Fibroblast of lung (primary cell): ENCODE results near the gene HOXC11. TPM values are rescaled to one million over a fixed set of nuclear protein-coding genes. Genes with fewer than 3 reads are reported as not detected.

Source experiments
- DNase-seq, 2 donors: peaks; one replicate each; pipeline versions ENCODE4 v3.0.0 to v3.0.0-alpha.2; 2010; ENCODE audit warnings: low read depth in 2 of 2
- H2AFZ ChIP-seq: 2 replicates; pipeline ENCODE4 v1.5.1; 2012; ENCODE audit warnings: low read length, control low read depth, inconsistent platforms
- H3K27ac ChIP-seq: 2 replicates; pipeline ENCODE4 v1.5.1; 2011; ENCODE audit warnings: low read length, control low read depth; ENCODE audit not compliant: insufficient read depth
- H3K27me3 ChIP-seq: 2 replicates; pipeline ENCODE4 v1.5.1; 2011; ENCODE audit warnings: mild to moderate bottlenecking, low read length; ENCODE audit not compliant: control insufficient read depth, insufficient read depth
- H3K36me3 ChIP-seq: 2 replicates; pipeline ENCODE4 v1.5.1; 2011; ENCODE audit warnings: low read length; ENCODE audit not compliant: control insufficient read depth, insufficient read depth
- H3K4me1 ChIP-seq: 2 replicates; pipeline ENCODE4 v1.5.1; 2011; ENCODE audit warnings: low read length; ENCODE audit not compliant: control insufficient read depth, insufficient read depth; ENCODE audit errors: extremely low read depth
- H3K4me2 ChIP-seq: 2 replicates; pipeline ENCODE4 v1.5.1; 2011; ENCODE audit warnings: low read length, control low read depth; ENCODE audit not compliant: insufficient read depth; ENCODE audit errors: extremely low read depth
- H3K4me3 ChIP-seq, 4 experiments: fragments of 200-600 bp in 1 of 4; sonication (generic) in 1 of 4; replicated peaks in 1 of 4; 2 replicates each; pipeline ENCODE4 v1.5.1; 2011 to 2016; ENCODE audit warnings: low read length in 4 of 4, low read depth in 3 of 4, mild to moderate bottlenecking in 3 of 4, control low read depth in 2 of 4, inconsistent platforms in 1 of 4, mixed read lengths in 1 of 4; ENCODE audit not compliant: insufficient read depth in 1 of 4; ENCODE audit errors: control extremely low read depth in 1 of 4
- H3K79me2 ChIP-seq: 2 replicates; pipeline ENCODE4 v1.5.1; 2012; ENCODE audit warnings: mild to moderate bottlenecking, low read length, inconsistent platforms; ENCODE audit not compliant: control insufficient read depth, insufficient read depth
- H3K9ac ChIP-seq: 2 replicates; pipeline ENCODE4 v1.5.1; 2011; ENCODE audit warnings: mild to moderate bottlenecking, low read length, control low read depth; ENCODE audit not compliant: insufficient read depth
- H3K9me3 ChIP-seq: 2 replicates; pipeline ENCODE4 v1.5.1; 2012; ENCODE audit warnings: low read depth, low read length; ENCODE audit not compliant: control insufficient read depth, insufficient read depth
- H4K20me1 ChIP-seq: 2 replicates; pipeline ENCODE4 v1.5.1; 2011; ENCODE audit warnings: low read length; ENCODE audit not compliant: control insufficient read depth, insufficient read depth; ENCODE audit errors: extremely low read depth
- EZH2 ChIP-seq: IDR thresholded peaks from 2 replicates; pipeline ENCODE4 v1.5.1; 2012; ENCODE audit warnings: low read length, control low read depth, mild to moderate bottlenecking; ENCODE audit errors: missing control alignments
- polyA plus RNA-seq, 2 donors: library from polyadenylated mRNA; depleted of rRNA in 1 of 2; stranded (reverse) in 1 of 2; unstranded in 1 of 2; fragments of >200 nt; gene quantifications; 2 replicates each; pipeline ENCODE4 v1.2.1, GENCODE V29; 2011 to 2012; ENCODE audit warnings: missing spikeins in 1 of 2
- total RNA-seq: library from RNA; depleted of rRNA; stranded (reverse); fragments of >200 nt; gene quantifications from 2 replicates; pipeline ENCODE4 v1.2.1, GENCODE V29; 2014
- TF ChIP-seq, protein P1 (sequence below), 2 donors: IDR thresholded peaks in 1 of 2; conservative IDR thresholded peaks in 1 of 2; 1 replicate in 1 of 2; 2 replicates in 1 of 2; pipeline ENCODE4 v1.5.1; 2011 to 2012; ENCODE audit warnings: low read length in 2 of 2, control low read depth in 1 of 2, inconsistent platforms in 1 of 2, low read depth in 1 of 2, mild to moderate bottlenecking in 1 of 2

The HOXC11 gene
- total and polyA plus RNA-seq, 2 donors (not counting 1 experiment from before 2014, with no cell fraction given), result not detected

DNA sequence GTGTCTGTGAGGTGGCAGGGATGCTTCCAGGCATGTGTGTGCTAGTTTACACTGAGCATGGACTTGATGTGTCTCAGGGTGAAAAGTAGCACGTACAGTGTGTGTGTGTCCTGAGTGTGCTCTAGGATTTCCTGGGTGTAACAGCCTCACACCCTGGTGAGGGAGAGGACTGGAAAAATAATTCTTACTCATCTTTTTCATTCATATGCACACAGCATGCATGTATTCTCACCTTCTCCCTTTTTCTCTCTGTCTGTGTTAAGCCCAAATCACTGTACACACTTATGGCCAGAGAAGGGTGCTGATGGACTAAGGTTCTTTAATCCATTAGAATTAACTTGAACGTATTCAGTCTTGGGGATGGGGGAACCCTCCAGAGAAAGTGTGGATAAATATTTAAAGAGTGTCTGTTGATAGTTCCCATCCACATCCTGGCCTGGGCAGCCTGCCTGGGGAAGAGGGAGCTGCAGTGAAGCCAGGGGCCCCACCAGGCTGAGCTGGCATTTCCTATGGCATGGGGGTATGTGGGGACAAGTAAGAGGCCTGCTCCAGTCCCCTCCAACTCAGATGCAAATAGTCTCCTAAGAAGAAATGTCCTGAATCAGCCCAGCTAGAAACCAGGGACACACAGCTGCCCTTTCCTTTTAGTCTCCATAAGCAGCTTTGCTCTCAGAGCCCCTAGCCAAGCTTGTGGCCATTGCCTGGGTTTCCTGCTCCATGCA lies 34.8 kb downstream of the HOXC11 start:
- H3K4me2 ChIP-seq, result no peak overlapping the region
- H3K79me2 ChIP-seq, result no peaks in the 10 kb centered on the region
- H3K9me3 ChIP-seq, result no peaks in the 10 kb centered on the region
- H3K4me3 ChIP-seq, result no peak overlapping the region
- H3K27ac ChIP-seq, result no peak overlapping the region
- H3K4me1 ChIP-seq, result no peaks in the 10 kb centered on the region
- H4K20me1 ChIP-seq, result no peaks in the 10 kb centered on the region
- H3K9ac ChIP-seq, result no peak overlapping the region
- DNase-seq, result no peak
- no peak overlapping the region for H2AFZ ChIP-seq
- no peak for TF ChIP-seq EZH2
- TF ChIP-seq, protein P1, sequence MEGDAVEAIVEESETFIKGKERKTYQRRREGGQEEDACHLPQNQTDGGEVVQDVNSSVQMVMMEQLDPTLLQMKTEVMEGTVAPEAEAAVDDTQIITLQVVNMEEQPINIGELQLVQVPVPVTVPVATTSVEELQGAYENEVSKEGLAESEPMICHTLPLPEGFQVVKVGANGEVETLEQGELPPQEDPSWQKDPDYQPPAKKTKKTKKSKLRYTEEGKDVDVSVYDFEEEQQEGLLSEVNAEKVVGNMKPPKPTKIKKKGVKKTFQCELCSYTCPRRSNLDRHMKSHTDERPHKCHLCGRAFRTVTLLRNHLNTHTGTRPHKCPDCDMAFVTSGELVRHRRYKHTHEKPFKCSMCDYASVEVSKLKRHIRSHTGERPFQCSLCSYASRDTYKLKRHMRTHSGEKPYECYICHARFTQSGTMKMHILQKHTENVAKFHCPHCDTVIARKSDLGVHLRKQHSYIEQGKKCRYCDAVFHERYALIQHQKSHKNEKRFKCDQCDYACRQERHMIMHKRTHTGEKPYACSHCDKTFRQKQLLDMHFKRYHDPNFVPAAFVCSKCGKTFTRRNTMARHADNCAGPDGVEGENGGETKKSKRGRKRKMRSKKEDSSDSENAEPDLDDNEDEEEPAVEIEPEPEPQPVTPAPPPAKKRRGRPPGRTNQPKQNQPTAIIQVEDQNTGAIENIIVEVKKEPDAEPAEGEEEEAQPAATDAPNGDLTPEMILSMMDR (conservative IDR thresholded peaks at IDR 0.05 in 1 of 2, IDR thresholded peaks at IDR 0.05 in 1 of 2; ENCODE audit: low read depth in 1 of 2, low read length in 2 of 2), result no peak
- peaks cover 71% of the 10 kb centered on the region for H3K27me3 ChIP-seq
- no peaks in the 10 kb centered on the region for H3K36me3 ChIP-seq

DNA sequence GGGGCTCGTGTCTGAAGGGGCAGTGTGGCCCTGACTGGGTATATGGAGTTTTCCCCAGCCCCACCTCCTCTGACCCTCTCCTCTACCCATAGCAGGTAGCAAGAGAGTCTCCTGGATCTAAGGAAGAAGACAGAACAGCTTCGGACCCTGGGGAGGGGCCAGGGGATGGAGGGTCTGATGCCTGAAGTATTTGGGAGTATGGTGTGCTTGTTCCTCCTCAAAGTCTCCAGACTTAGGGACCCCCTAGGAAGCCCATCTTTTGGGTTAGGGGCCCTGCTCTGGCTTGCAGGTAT lies 35.3 kb downstream of the HOXC11 start:
- Histone ChIP-seq H3K27me3 (peaks cover 72% of the 10 kb centered on the region), H3K4me1 (no peaks in the 10 kb centered on the region), H3K27ac (no peak overlapping the region), H3K9ac (no peak overlapping the region), H4K20me1 (no peaks in the 10 kb centered on the region), H3K36me3 (no peaks in the 10 kb centered on the region), H3K4me2 (no peak overlapping the region), H3K4me3 (no peak overlapping the region), H3K79me2 (no peaks in the 10 kb centered on the region), H3K9me3 (no peaks in the 10 kb centered on the region), H2AFZ (no peak overlapping the region)
- DNase-seq, result no peak
- TF ChIP-seq, protein P1 (conservative IDR thresholded peaks at IDR 0.05 in 1 of 2, IDR thresholded peaks at IDR 0.05 in 1 of 2; ENCODE audit: low read depth in 1 of 2, low read length in 2 of 2), result no peak
- peak; percentile 76 for TF ChIP-seq EZH2

DNA sequence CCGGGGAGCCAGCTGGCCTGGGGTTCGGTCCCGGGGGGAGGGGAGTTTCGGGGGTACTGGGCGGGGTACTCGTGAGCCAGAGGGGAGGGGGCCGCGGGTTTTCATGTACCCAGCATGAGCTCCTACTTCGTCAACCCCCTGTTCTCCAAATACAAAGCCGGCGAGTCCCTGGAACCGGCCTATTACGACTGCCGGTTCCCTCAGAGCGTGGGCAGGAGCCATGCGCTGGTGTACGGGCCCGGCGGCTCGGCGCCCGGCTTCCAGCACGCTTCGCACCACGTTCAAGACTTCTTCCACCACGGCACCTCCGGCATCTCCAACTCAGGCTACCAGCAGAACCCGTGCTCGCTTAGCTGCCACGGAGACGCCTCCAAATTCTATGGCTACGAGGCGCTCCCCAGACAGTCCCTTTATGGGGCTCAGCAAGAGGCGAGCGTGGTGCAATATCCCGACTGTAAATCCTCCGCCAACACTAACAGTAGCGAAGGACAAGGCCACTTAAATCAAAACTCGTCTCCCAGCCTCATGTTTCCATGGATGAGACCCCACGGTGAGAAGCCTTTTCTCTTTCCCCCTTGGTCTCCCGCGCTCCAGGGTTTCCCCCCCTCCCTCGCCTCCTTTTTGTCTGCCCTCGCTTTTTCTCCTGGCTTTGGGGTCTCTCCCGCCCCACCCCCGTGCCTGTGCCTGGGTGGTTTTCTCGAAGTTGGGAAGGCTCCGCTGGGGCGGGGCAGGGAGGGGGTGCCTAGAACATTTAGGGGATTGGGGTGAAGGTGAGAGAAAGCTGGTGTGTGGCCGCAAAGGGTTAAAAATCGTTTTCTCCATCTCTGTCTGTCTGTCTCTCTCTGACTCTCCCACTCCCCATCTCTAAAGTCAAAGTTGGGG lies 36.5 kb downstream of the HOXC11 start:
- H3K27ac ChIP-seq, result no peak overlapping the region
- no peaks in the 10 kb centered on the region for H4K20me1 ChIP-seq
- no peaks in the 10 kb centered on the region for H3K9me3 ChIP-seq
- no peak for DNase-seq
- TF ChIP-seq, protein P1 (conservative IDR thresholded peaks at IDR 0.05 in 1 of 2, IDR thresholded peaks at IDR 0.05 in 1 of 2; ENCODE audit: low read depth in 1 of 2, low read length in 2 of 2), result no peak
- peak; percentile 96 for TF ChIP-seq EZH2
- no peaks in the 10 kb centered on the region for H3K79me2 ChIP-seq
- H3K4me1 ChIP-seq, result no peaks in the 10 kb centered on the region
- peak overlapping the region in 2 of 4 experiments; percentile 21 to 31 for H3K4me3 ChIP-seq
- H3K36me3 ChIP-seq, result no peaks in the 10 kb centered on the region
- no peak overlapping the region for H3K4me2 ChIP-seq
- H3K9ac ChIP-seq, result no peak overlapping the region
- peaks cover 72% of the 10 kb centered on the region for H3K27me3 ChIP-seq
- no peak overlapping the region for H2AFZ ChIP-seq
